Suprapubic skin (tissue), 3 donors: ENCODE data around the gene FIGN.

Experiments
- CTCF ChIP-seq, 2 donors: fragments of 200-600 bp in 1 of 2; fragments of 450-650 bp in 1 of 2; sonication (generic) in 1 of 2; IDR thresholded peaks; one replicate each; pipeline ENCODE4 v1.5.1; 2016 to 2019; ENCODE audit warnings: antibody characterized with exemption in 2 of 2, mild to moderate bottlenecking in 1 of 2, moderate library complexity in 1 of 2
- POLR2AphosphoS5 ChIP-seq, 3 donors: sonication (generic); formaldehyde crosslinking; IDR thresholded peaks; one replicate each; pipeline ENCODE4 v1.6.1; 2017; ENCODE audit warnings: antibody characterized with exemption in 3 of 3

- TF ChIP-seq POLR2AphosphoS5 (IDR thresholded peaks at IDR 0.05) (no peak), CTCF (IDR thresholded peaks at IDR 0.05) (no peak)
Observed at GRCh38 chr2:163723881-163724280, 11.9 kb downstream of the FIGN start.
